NCI-H82 treated with DMSO at 0.1 percent for 48 hours (cell line): ENCODE measurements around the gene RIPK1.
"Not testable (repeated sequence)": the region's sequence is repeated elsewhere in the genome, so short reads cannot be mapped to it uniquely, and the experiment has no call there.

Experiments used
- DNase-seq: peaks from one replicate; lab custom pipeline; 2025; ENCODE audit not compliant: unreplicated experiment; lab: John Stamatoyannopoulos, UW

Gene RIPK1

DNA sequence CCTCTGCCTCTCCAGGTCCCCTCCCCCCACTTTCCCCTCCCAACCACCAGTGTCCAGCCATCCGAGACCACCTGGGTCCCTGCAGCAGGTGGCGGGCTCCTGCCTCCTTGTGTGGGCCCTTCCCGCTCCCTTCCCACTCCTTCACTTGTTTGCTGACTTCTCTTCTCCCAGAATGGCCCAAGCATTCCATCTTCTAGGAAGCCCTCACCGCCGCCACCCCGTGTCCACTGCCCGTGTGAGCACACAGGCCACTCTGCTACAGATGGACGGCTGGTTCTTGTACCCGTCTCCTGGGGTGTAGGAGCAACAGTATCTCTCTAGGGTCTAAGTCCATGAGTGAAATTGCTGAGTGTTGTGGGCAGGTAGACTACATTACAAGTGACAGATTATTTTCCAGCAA, 65.2 kb downstream of the RIPK1 start:
- no peak for DNase-seq

GRCh38 chr6:3135668-3136291, 67.5 kb downstream of the RIPK1 start:
- DNase-seq: no peak

GRCh38 chr6:3136292-3137011, 68.2 kb downstream of the RIPK1 start:
- DNase-seq: no peak

GRCh38 chr6:3137057-3137777, 68.9 kb downstream of the RIPK1 start:
- no peak for DNase-seq

DNA sequence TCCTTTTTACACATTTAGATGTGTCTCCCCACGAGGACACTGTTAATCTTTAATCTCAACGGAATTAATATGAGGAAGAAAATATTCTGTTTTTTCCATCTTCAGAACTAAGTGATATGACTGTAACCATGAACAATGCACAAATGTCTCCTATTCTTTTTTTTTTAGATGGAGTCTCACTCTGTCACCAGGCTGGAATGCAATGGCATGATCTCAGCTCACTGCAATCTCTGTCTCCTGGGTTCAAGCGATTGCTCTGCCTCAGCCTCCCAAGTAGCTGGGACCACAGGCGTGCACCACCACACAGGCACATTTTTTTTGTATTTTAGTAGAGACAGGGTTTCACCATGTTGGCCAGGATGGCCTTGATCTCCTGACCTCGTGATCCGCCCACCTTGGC, 69.6 kb downstream of the RIPK1 start:
- DNase-seq: not testable (repeated sequence)

DNA sequence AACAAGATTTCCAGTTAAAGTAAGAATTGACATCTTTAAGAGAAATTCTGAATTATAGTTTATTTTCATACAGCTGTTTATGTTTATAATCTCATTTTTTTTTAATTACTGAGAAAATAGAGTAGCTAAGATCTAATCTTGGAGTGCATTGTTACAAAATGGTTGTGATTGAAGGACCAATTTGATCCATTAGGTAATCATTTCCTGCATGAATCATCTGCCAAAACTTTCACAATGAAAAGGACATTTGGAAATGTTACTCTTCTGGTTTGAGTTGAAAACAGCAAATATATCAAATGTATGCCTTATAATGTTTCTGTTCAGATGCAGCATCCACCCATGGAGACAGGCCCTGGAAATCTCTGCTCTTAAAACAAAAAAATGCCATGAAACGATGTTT, 70.0 kb downstream of the RIPK1 start:
- no peak for DNase-seq

GRCh38 chr6:3139090-3139903, 71.0 kb downstream of the RIPK1 start:
- no peak for DNase-seq

- no peak for DNase-seq
Observed at GRCh38 chr6:3140201-3140600, 71.9 kb downstream of the RIPK1 start.

GRCh38 chr6:3142536-3142935, 74.2 kb downstream of the RIPK1 start:
- DNase-seq: no peak

DNA sequence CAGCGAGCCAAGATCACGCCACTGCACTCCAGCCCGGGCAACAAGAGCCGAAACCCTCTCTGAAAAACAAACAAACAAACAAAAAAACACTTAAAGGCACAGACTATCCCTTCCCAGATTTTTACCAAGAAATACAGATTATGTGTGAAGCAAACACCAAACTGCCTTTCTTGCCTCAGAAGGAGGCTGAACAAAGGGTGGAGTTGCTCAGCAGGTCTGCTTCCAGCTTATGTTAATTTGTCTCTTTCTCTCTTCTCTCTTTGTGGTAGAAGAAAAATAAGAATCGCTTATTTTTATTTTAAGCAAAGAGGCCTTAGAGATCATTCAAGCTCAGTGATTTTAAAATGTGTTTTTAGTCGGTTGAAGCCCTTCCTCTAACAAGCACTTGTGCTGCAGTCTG, 74.9 kb downstream of the RIPK1 start:
- no peak for DNase-seq

DNA sequence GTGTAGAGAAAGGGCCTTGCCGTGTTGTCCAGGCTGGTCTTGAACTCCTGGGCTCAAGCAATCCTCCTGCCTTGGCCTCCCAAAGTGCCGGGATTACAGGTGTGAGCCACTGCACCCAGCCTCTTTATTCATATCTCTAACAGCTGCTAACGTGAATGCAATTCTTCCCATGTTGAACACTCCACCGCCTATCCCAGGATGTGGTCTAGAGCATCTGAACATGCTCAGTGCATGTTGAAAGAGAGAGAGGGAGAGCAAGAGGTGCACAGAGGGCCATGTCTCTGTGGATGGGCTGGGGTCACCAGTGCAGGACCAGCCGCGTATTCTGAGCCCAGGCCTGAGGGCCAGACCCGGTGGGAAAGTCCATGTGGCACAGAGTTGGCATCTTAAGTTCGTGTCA, 76.3 kb downstream of the RIPK1 start:
- no peak for DNase-seq

DNA sequence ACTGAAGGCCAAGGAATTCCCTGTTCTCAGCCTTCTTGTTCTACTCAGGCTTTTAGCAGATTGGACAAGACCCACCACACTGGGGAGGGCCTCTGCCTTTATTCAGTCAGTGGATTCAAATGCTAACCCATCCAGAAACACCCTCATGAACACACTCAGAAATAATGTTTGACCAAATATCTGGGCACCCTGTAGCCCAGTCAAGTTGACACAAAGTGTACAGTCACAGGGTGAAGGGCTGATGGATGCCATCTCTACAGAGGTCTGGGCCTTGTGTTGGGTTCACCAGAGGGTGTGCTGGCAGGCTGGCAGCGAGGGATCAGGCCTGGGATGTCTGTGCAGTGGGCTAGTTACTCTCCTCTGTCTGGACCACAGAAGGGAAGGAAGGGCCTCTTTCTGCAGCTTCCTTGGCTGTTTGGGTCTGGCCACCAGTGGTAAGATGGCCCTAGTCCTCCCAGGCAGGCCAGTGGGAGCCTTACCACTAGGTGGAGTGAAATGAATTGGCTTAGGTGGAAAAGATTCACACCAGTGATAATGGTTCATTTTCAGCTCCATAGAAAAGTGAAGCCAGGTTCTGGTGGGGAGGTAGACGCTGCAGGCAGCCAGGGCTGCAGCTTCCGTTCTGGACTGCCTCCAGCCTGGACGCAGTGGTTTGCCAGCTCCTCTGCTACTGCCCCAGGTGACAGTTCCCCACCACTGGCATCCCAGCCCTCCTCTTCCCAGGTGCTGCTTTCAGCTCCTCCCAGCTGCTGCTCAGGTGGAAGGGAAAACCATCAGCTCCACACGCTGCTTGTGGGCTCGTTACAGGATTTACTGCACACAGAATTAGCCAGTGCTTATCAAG, 79.8 kb downstream of the RIPK1 start:
- DNase-seq: no peak

DNA sequence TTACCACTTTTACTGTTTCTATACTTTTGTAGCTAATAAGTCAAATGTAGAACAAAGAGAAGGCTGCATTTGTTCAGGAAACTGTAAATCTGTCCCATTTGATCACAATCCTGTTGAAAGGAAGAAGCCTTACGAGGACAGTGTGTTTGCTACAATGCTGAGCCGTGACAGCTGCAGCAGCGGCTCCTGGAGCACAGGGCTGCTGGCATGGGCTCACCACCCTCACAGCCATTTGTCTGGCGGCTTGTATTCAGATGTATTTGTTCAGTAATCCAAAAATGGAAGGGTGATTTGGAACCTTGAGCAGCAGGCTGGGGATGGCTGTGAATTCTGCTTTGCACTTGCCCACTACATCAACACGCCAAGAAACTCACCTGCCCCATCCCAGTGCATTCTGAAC, 83.4 kb downstream of the RIPK1 start:
- no peak for DNase-seq

- no peak for DNase-seq
Observed at GRCh38 chr6:3152689-3153088, 84.4 kb downstream of the RIPK1 start.

GRCh38 chr6:3155416-3155815, 87.1 kb downstream of the RIPK1 start:
- not testable (repeated sequence) for DNase-seq

- not testable (repeated sequence) for DNase-seq
Observed at GRCh38 chr6:3156184-3157130, 88.2 kb downstream of the RIPK1 start.

GRCh38 chr6:3157131-3157933, 89.0 kb downstream of the RIPK1 start, which contains the start of gene TUBB2A:
TSS of gene TUBB2A (minus strand) at chr6:3157544. CDS start at chr6:3157463, 81 bp downstream.
- no peak for DNase-seq
